Nephron (organoid): ENCODE data around the gene ANKHD1.
"Not testable (repeated sequence)": the region's sequence is repeated elsewhere in the genome, so short reads cannot be mapped to it uniquely, and the experiment has no call there.

Source experiments
- H3K27ac Mint-ChIP-seq, 3 experiments: 2 replicates each; pipeline ENCODE4 v1.8.0; 2020; ENCODE audit warnings: mixed read lengths in 3 of 3, mild to moderate bottlenecking in 2 of 3, moderate library complexity in 1 of 3
- H3K27me3 Mint-ChIP-seq: 2 replicates; pipeline ENCODE4 v1.8.0; 2021; ENCODE audit warnings: low read depth, mild to moderate bottlenecking, moderate library complexity, mixed read lengths
- H3K36me3 Mint-ChIP-seq: 2 replicates; pipeline ENCODE4 v1.8.0; 2020; ENCODE audit warnings: low read depth, mixed read lengths
- H3K4me1 Mint-ChIP-seq: 2 replicates; pipeline ENCODE4 v1.8.0; 2020; ENCODE audit warnings: mixed read lengths
- H3K4me3 Mint-ChIP-seq, 3 experiments: 2 replicates each; pipeline ENCODE4 v1.8.0; 2020; ENCODE audit warnings: mild to moderate bottlenecking in 3 of 3, mixed read lengths in 3 of 3, moderate library complexity in 2 of 3
- H3K9me3 Mint-ChIP-seq: 2 replicates; pipeline ENCODE4 v1.8.0; 2020; ENCODE audit warnings: mixed read lengths
- CTCF ChIP-seq, 3 experiments: fragments of 200-600 bp; sonication (generic); IDR thresholded peaks; one replicate each; pipeline ENCODE4 v1.5.0; 2021; ENCODE audit warnings: antibody characterized with exemption in 3 of 3; ENCODE audit not compliant: unreplicated experiment in 3 of 3

The ANKHD1 gene

GRCh38 chr5:140432916-140433315 lies 31.3 kb downstream of the ANKHD1 start:
- TF ChIP-seq CTCF (IDR thresholded peaks at IDR 0.05; ENCODE audit: unreplicated experiment in 3 of 3) = no peak
- H3K27ac Mint-ChIP-seq = no peak overlapping the region
- H3K4me1 Mint-ChIP-seq = peaks cover 5% of the 10 kb centered on the region
- H3K4me3 Mint-ChIP-seq = no peak overlapping the region
- H3K9me3 Mint-ChIP-seq = no peaks in the 10 kb centered on the region
- peaks cover 21% of the 10 kb centered on the region for H3K36me3 Mint-ChIP-seq
- H3K27me3 Mint-ChIP-seq = no peaks in the 10 kb centered on the region

- H3K27me3 Mint-ChIP-seq, H3K4me1 Mint-ChIP-seq, H3K27ac Mint-ChIP-seq, H3K4me3 Mint-ChIP-seq: not testable (repeated sequence)
- H3K36me3 Mint-ChIP-seq = peaks cover 74% of the 10 kb centered on the region
- peaks cover 25% of the 10 kb centered on the region for H3K9me3 Mint-ChIP-seq
Measured at GRCh38 chr5:140457368-140457767, 55.7 kb downstream of the ANKHD1 start.

- Mint-ChIP-seq H3K4me3 (no peak overlapping the region), H3K4me1 (no peaks in the 10 kb centered on the region), H3K9me3 (no peaks in the 10 kb centered on the region), H3K27me3 (no peaks in the 10 kb centered on the region), H3K36me3 (peaks cover 36% of the 10 kb centered on the region), H3K27ac (no peak overlapping the region)
- TF ChIP-seq CTCF (IDR thresholded peaks at IDR 0.05; ENCODE audit: unreplicated experiment in 3 of 3) = no peak
Measured at GRCh38 chr5:140466981-140467742, 65.5 kb downstream of the ANKHD1 start.

- Mint-ChIP-seq H3K4me3 (no peak overlapping the region), H3K9me3 (no peaks in the 10 kb centered on the region), H3K36me3 (peaks cover 32% of the 10 kb centered on the region), H3K27me3 (no peaks in the 10 kb centered on the region), H3K27ac (no peak overlapping the region), H3K4me1 (no peaks in the 10 kb centered on the region)
- TF ChIP-seq CTCF (IDR thresholded peaks at IDR 0.05; ENCODE audit: unreplicated experiment in 3 of 3) = no peak
Measured at GRCh38 chr5:140468188-140468587, 66.6 kb downstream of the ANKHD1 start.

GRCh38 chr5:140469259-140469658 lies 67.6 kb downstream of the ANKHD1 start:
- Mint-ChIP-seq H3K4me1 (no peaks in the 10 kb centered on the region), H3K27me3 (no peaks in the 10 kb centered on the region), H3K27ac (no peak overlapping the region), H3K4me3 (no peak overlapping the region), H3K36me3 (peaks cover 39% of the 10 kb centered on the region), H3K9me3 (no peaks in the 10 kb centered on the region)
- TF ChIP-seq CTCF (IDR thresholded peaks at IDR 0.05; ENCODE audit: unreplicated experiment in 3 of 3) = no peak

GRCh38 chr5:140480310-140481014 lies 78.8 kb downstream of the ANKHD1 start:
- Mint-ChIP-seq H3K27me3 (no peaks in the 10 kb centered on the region), H3K4me1 (no peaks in the 10 kb centered on the region), H3K27ac (no peak overlapping the region), H3K4me3 (no peak overlapping the region), H3K36me3 (peaks cover 17% of the 10 kb centered on the region), H3K9me3 (no peaks in the 10 kb centered on the region)
- no peak for TF ChIP-seq CTCF (IDR thresholded peaks at IDR 0.05; ENCODE audit: unreplicated experiment in 3 of 3)
